ENCODE measurements around the gene SLC13A5.
"Not testable (repeated sequence)": the region's sequence is repeated elsewhere in the genome, so short reads cannot be mapped to it uniquely, and the experiment has no call there.

SLC13A5 gene

DNA sequence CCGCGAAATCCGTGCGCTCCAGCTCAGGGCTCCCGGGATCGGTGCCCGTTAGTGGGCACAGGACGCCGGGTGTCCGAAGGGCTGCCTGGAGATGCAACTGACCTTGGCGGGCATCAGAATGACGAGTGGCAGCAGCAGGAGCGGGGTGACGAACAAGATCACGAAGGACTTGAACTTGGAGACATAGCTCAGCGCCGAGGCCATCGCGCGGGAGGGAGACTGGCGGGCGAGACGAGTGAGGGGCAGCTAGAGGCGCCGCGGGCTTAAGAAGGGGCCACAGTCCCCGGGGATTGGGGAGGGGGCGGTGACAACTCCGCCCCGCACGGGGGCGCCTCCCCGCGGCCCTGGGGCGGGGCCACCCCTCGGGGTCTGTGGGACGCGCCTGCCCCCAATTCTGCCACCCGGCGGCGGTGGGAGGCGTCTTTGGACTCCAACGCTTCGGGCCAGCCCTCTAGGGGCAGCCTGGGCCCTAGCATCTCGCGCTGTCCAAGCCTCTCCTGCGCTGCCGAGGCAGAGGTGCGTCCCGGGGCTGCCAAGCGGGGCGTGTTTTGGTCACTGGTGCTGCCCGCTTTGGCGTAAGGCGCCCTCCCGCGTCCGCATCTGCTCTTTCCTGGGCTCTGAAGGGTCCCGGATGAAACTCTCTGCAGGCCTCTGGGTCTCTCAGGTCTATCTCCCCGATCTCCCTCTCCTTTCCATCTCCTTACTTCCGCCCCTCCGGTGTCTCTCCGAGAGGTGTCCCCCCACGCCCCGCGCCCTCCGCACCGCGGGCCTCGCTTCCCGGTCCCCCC is at the start of gene SLC13A5:
Gene SLC13A5 (minus strand): TSS at position 240 of the 788 bp plus-strand sequence. CDS start 36 bp downstream, at position 204.
- peak; percentile 10 for DNase-seq (ENCODE audit: low read depth)

DNA sequence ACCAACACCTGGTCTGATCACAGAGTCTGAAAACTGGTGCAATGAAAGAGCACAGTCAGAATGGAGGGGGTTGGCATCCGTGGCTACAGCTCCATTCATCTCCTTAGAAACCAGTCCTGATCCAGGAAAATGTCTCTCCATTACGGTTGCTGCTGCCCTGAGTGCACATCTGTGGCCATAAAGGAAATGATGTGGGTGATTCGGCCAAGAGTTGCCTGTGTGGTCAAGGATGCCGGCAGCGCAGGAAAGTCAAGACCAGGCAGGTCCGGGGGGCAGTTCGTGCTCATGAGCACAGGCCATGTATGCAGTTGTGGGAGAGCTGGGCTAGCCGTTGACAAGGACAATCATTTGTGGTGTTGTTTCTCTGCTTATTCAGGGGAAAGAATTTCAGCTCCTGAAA is 48.6 kb upstream of the SLC13A5 start:
- no peak for DNase-seq (ENCODE audit: low read depth)

DNA sequence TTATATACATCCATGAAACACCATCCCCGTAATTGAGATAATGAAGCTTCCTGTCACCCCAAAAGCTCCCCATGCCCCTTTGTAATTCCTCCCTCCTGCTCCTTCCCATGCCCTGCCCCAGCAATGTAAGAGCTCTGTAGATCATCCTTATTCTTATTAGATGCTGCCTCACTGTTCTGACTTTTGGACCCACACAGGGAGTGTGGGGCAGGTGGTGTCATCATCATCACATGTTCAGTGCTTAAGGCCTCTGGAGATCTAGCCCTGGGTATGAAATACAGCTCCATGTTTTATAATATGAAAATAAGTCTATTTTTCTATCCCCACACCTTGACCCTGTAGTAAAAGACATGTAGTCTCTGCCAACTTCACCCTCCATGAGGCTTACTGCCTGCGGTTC is 44.6 kb upstream of the SLC13A5 start:
- no peak for DNase-seq (ENCODE audit: low read depth)

DNA sequence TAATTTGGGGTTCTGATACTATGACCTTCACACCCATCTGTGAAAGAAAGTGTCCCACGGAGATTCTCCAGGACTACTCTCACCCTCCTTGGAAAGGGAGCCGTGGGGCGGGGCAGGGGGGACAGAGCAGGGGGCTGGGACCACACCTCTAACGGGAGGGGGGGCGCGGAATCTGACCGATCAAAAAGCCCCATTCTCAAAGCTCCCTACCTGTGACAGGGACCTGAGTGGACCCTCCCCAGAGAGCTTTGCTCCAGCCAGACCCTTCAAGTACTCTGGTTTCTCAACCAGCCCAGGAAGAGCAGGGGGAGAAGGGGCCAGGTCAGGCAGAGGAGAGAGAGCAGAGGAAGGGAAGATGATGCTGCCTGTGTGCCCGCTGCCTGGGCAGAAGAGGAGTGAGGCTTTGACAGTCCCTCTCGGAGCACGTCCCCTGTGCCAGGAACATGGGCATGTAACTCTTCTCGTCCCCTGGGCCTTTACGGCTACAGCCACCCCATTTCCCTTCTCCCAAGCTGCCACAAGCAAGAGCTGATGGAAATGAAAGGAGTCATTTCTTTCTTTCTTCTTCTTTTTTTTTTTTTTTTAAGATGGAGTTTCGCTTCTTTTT is 43.4 kb upstream of the SLC13A5 start:
- DNase-seq (ENCODE audit: low read depth), result no peak

DNA sequence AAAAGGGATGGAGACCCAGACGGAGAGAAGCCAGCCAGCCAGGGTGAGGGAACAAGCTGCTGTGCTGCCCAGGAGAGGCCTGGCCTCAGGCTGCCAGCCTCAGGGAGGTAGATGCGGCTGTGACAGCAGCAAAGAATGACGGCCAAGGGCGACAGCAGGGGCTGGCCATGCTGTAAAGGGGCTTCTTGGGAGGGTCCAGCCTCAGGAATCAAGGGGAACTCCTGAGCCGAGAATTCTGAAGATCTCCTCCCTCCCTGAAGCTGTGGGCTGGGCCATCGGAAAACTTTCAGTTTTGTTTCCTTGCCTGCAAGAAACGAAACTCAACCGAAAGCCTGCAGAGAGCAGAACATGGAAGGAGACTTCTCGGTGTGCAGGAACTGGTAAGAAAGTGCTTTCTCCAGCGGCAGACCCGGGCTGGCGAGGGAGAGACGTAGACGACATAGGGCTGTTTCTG is 42.6 kb upstream of the SLC13A5 start, which contains the start of gene XAF1:
Gene XAF1 (plus strand): TSS at position 316 of the 454 bp plus-strand sequence. CDS start 33 bp downstream, at position 349.
- DNase-seq (ENCODE audit: low read depth), result peak; percentile 74

DNA sequence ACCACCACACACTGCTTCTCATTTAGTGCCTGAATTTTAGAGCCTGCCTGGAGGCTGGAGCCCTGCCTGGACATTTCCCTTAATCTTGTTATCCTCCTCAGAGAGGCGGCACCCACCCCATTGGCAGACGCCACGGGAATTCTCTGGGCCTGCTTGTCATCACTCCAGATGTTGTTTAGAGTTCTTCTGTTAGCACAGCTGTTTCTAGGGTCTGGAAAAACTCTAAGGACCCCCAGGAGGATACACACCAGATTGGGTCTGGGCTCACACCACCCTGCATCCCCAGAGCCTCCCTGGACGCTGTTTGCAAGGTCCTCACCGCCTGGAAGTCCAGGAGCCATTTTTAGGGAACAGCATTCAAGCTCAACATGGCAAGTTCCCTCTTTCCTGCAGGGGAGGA is 42.1 kb upstream of the SLC13A5 start:
- no peak for DNase-seq (ENCODE audit: low read depth)

DNA sequence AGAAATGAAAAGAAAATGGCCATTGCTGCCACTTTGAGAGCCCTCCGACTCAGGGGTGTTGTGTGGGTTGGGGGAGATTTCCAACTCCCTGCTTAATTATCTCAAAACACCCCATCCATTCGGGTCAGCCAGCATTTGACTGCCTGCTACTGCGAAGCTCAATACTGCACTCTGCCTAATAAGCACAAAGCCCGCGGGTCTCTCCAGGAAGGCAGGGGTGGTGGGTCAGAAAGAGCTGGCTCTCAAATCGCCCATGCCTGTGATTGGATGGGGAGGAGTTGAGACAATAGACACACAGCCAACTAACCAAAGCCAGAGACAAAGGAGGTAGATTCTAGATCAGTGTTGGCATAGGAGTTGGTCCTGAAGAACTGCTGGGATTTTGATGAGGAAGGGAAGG is 40.4 kb upstream of the SLC13A5 start:
- peak; percentile 4 for DNase-seq (ENCODE audit: low read depth)

DNA sequence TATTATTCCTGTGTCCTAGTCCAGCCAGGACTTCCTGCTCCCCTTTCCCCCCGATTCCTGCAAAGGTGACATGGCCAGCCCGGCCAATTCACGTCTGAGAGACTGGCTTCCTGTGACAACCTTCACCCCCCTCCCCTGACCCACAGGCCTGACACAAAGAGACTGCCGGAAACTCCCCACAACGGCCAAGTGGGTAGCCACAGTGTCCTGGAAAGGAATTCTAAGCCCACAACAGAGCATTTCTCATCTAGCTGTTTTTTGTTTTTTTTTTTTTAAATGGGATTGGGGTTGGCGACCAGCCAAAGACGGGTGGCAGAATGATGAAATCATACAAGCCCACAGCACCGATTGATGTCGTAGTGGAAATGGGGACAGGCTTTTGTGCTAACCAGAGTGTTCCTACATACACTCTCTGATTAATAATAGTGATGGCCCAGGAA is 39.9 kb upstream of the SLC13A5 start:
- DNase-seq (ENCODE audit: low read depth), result peak; percentile 87

DNA sequence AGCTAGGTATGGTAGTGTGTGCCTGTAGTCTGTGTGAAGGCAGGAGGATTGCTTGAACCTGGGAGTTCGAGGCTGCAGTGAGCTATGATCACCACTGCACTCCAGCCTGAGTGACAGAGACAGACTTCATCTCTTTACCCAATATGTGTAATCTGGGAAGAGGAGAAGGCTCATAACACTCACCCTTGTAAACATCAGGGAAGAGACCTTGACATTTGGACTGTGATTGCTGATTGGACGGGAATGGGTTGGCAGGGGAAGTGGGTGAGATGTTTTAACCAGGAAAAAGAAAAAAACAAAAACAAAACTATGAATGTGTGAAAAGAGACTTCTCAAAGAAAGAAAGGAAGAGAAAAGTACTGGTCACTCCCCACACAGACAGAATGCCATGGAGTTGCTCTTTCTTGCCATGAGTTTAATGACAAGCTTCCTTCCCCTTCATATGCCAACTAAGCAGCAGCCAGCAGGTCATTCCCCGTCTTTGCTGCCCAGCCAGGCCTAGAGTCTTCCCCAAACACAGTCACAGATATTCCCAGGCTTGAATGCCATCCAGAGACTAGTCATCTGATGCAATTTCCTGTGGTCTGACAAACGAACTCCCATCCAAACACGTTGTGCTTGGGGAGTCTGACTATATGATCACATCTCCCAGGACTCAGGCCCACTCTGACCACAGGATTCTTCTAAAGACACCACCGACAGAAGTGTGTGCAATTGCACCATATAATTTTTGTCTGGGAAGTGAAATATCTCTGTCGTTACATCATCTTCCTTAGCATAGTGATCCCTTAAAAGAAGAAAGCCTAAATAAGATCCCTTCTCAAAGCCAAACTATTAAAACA is 39.1 kb upstream of the SLC13A5 start:
- DNase-seq (ENCODE audit: low read depth), result peak; percentile 100

DNA sequence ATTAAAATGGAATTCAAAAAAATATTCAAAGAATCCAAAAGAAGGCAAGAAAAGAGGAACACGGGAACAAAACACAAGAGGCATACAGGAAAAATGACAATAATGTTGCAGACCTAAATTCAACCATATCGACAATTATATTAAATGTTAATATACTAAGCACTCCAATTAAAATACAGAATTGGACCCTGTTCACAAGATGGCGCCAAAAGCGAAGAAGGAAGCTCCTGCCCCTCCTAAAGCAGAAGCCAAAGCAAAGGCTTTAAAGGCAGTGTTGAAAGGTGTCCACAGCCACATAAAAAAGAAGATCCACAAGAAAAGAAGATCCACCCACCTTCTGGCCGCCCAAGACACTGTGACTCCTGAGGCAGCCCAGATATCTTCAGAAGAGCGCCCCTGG is 36.4 kb upstream of the SLC13A5 start:
- no peak for DNase-seq (ENCODE audit: low read depth)

DNA sequence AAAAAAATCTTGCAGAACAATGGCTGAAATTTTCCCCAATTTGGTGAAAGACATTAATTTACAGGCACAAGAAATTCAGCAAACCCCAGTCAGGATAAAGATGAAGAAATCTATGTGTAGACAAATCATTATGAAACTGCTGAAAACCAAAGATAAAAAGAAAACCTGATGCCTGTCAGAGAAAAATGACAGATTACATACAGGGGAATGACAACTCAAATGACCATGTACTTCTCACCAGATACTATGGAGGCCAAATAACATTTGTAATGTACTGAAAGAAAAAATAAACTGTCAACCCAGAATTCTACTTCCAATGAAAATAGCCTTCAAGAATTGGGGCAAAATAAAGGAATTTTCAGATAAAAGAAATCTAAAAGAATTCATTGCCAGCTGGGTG is 35.4 kb upstream of the SLC13A5 start:
- DNase-seq (ENCODE audit: low read depth), result no peak

DNA sequence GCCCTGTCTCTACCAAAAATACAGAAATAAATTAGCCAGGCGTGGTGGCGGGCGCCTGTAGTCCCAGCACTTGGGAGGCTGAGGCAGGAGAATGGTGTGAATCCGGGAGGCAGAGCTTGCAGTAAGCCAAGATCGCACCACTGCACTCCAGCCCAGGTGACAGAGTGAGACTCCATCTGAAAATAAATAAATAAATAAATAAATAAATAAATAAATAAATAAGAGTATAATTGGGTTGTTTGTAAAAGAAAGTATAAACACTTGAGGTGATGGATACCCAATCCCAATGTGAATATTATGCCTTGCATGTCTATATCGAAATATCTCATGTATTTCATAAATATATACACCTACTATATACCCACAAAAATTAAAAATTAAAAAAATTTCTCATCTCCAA is 33.5 kb upstream of the SLC13A5 start:
- DNase-seq (ENCODE audit: low read depth), result not testable (repeated sequence)

DNA sequence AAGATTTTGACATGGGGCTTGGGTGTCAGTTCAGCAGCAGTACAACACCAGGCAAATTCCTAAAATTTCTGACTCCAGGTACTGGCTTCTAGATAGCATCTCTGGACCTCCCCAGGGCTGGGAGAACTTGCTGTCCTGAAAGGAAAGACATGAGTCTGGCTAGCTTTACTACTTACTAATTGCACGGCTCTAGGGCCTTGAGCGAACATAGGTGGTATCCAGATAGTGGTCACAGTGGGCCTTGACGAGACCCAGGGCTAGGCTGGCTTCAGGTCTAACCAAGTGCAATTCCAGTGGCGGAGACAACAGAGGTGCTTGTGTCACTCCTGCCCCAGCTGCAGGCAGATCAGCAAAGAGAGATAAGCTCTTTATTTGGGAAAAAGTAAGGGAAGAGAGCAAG is 16.4 kb upstream of the SLC13A5 start:
- DNase-seq (ENCODE audit: low read depth), result no peak

DNA sequence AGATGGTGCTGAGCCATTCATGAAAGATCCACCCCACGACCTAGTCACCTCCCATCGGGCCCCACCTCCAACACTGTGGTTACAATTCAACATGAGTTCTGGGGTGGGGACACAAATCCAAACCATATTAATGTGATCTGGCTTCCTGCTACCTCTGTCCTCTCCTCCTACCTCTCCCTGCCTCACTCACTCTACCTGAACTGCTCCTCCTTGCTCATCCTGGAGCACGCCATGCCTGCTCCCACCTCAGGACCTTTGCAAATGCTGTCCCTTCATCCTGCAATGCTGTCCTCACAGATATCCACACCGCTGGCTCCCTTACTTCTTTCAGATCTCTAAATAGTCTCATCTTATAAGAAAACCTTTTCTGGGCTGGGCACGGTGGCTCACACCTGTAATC is 10.8 kb upstream of the SLC13A5 start:
- no peak for DNase-seq (ENCODE audit: low read depth)

DNA sequence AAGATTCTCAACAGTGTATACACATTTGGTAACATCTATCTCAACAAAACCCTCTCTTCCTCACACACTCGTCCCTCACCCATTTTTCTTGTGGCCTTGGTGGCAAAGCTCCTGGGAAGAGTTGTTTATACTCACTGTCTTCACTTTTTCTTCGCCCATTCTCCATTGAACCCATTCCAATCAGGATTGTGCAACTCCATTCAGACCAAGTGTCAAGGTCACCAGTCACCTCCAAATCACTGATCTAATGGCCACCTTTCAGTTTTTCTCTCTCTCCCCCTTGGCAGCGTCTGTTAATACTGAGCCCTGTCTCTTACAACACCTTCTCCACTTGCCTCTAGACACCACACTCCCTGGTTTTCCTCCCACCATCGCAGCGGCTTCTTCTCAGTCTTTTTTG is 8.6 kb upstream of the SLC13A5 start:
- no peak for DNase-seq (ENCODE audit: low read depth)

DNA sequence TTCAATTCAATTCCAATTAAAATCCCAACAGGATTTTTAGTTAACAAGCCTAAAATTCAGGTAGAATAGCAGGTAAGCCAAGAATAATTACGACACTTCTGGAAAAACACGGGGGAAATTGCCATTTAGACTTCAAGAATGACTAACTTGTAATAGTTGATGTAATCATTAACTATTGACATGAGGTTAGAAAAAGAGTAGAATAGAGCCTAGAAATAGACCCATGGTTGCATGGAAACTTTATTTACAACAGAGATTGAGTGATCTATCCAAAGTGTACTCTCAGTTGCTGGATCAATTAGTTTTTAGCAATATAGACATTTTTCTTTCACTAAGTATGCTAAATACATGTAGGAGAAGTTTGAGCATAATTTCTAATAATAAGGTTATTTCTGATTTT is 3.6 kb upstream of the SLC13A5 start:
- DNase-seq (ENCODE audit: low read depth), result no peak

DNA sequence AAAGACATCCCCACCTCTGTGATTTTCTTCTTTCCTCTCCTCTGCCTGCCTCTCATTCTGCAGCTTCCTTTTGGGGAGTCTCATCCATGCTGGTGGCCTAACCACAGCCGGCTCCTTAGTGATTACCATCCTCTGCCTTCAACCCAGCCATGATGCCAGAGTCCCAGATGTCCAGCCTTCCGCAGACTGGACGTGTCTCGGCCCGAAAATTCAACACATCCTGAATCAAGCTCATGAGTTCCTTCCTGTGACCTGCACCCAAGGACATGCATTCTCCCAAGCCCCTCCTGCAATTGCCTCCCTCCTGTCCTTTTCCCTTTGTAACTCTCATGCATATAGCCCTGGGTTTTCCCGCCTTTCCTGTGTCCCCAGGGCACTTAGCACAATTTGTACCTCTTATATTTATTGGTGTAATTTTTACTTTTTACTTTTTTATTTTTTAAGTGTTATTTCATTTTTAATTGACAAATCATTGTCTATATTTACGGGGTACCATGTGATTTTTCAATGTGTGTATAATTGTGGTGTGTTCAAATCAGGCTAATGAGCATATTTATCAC is 1.2 kb upstream of the SLC13A5 start:
- DNase-seq (ENCODE audit: low read depth), result no peak

DNA sequence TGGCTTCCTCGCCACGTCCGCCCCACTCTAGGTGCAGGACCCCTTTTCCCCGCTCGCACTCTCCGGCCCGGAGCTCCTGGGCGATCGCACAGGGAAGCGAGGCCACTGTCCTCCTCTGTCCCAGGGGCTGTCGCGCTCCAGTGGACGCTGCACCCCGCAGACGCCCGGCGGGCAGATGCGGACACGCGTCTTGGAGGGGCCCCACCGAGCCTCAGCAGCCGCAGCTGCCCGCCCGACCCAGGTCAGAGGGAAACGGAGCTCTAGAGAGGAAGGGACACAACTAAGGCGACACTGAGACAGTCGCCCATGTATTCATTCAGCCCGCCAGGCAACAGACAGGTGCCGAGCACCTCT is 726 bp upstream of the SLC13A5 start:
- DNase-seq (ENCODE audit: low read depth), result no peak

DNA sequence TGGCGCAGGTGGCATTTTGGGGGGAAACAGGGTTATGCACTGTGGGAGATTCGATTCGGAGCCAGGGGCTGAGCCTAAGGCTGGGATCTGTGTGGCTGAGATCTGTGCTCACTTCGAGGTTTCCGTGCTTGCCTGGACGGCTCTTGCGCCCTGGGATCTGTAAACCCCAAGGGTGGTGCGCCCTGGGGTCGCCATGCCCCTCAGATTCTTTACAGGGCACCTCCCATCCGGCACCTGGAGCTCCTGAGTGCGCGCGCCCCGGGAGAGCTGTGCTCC is 377 bp downstream of the SLC13A5 start:
- DNase-seq (ENCODE audit: low read depth), result no peak

DNA sequence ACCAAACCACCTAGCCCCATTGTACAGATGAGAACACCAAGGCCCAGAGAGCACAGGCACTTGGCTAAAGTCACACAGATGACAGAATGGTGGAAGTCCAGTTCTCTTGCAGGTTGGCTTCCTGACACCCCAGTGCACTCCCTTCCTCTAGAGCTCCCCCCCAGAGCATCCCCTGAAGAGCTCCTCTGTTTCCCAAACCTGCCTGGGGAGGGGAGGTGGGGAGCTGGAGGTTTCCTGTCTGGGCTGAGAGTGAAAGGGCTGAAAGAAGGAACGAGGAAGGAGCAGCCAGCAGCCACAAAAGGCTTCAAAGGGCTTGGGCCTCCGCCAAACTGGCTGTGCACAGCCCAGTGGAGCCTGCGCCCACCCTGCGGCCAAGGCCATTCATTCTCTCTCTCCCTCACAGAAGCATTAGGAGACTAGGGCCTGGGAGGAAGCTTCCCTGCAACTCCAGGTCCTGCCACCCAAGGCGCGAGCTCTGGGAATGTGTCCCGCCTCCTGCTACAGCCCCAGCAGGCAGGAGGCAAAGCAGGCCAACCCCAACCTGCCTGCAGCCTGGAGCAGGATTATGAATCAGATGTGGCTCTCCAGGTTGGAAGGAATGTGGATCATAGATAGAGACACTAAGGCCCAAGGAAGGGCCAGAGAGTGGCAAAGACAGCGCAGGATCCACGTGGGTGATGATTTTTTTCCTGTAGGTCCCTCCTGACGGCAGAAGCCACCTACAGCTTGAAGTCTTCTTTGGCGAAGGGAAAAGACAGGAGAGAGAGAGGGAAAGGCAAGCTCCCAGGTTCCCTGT is 913 bp downstream of the SLC13A5 start:
- peak; percentile 8 for DNase-seq (ENCODE audit: low read depth)

DNA sequence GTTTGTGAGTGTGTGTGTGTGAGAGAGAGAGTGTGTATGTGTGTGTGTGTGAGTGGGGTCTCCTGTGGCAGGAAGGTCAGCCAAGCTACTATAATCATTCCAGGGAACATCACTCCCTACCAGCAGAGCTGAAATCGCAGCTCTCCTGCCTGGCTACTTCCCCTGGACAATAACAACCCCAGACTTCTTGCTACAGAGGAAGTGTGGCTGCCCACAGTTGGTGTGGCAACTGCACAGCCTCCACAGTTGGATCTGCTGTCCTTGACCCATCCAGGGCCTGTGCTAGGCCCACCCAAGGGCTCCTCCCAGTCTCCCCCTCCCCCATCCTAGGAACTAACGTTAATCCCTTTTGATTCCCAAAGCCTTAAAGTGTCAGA is 1.5 kb downstream of the SLC13A5 start:
- no peak for DNase-seq (ENCODE audit: low read depth)

All from iris pigment epithelial cell (primary cell).